ENCODE measurements around the gene STON1. TPM values are rescaled to one million over a fixed set of nuclear protein-coding genes. Genes with fewer than 3 reads are reported as not detected.

Gene STON1, protein sequence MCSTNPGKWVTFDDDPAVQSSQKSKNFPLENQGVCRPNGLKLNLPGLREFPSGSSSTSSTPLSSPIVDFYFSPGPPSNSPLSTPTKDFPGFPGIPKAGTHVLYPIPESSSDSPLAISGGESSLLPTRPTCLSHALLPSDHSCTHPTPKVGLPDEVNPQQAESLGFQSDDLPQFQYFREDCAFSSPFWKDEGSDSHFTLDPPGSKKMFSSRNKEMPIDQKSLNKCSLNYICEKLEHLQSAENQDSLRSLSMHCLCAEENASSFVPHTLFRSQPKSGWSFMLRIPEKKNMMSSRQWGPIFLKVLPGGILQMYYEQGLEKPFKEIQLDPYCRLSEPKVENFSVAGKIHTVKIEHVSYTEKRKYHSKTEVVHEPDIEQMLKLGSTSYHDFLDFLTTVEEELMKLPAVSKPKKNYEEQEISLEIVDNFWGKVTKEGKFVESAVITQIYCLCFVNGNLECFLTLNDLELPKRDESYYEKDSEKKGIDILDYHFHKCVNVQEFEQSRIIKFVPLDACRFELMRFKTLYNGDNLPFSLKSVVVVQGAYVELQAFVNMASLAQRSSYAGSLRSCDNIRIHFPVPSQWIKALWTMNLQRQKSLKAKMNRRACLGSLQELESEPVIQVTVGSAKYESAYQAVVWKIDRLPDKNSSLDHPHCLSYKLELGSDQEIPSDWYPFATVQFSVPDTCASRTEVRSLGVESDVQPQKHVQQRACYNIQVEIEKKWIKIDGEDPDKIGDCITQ
- polyA plus RNA-seq = 10.1 TPM
- long read RNA-seq, donor 1 = 0 reads
- long read RNA-seq, donor 2, full-length matches to known transcripts = 1 of 1 reads
- long read RNA-seq, donor 2, partial matches to known transcripts = 0 of 1 reads
- long read RNA-seq, donor 2, other reads (novel, unspliced or antisense) = 0 of 1 reads
- long read RNA-seq, donor 3 = 0 reads
- long read RNA-seq, donor 4 = 0 reads
- long read RNA-seq, donor 5, full-length matches to known transcripts = 1 of 1 reads
- long read RNA-seq, donor 5, partial matches to known transcripts = 0 of 1 reads
- long read RNA-seq, donor 5, other reads (novel, unspliced or antisense) = 0 of 1 reads
- long read RNA-seq, donor 6 = 0 reads
- long read RNA-seq, donor 7, full-length matches to known transcripts = 2 of 7 reads
- long read RNA-seq, donor 7, partial matches to known transcripts = 5 of 7 reads
- long read RNA-seq, donor 7, other reads (novel, unspliced or antisense) = 0 of 7 reads
- long read RNA-seq, donor 8, full-length matches to known transcripts = 1 of 1 reads
- long read RNA-seq, donor 8, partial matches to known transcripts = 0 of 1 reads
- long read RNA-seq, donor 8, other reads (novel, unspliced or antisense) = 0 of 1 reads
- long read RNA-seq, donor 9 = 0 reads
- long read RNA-seq, donor 10 = 0 reads
- long read RNA-seq, donor 11 = 0 reads

DNA sequence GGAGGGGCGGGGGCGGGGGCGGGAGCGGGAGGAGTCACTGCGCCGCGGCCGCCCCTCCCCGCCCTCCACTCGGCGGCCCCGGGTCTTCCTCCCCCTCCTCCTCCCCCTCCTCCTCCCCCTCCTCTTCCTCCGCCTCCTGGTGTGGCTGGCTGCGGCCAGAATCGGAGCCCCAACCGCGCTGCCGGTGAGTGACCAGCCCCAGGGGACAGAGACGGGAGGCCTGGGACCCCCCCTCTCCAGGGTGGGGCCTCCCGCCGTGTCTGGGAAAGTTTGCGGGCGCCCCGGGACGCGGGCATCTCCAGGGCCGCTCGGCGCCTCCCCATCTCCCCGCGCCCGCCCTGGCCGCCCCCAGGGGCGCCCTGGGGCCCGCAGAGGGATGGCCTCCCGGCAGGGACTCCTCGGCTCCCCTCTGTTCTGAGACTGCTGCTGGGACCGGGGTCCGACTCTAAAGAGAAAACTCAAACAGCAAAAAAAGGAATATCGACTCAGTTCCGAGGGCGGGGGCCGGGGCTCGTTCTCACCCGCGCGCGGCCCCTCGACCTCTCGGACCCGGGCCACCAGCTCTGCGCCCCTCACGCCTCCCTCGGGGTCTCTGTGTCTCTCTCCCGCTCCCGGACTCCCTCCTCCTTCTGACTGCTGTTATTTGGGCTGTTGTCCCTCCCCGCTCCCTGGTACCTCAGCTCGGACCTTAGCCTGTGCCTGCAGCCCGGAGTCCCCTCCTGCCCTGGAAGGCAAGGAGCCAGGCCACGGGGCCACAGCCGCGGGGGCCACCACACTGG, at the start of gene STON1:
Gene STON1 (plus strand): TSS at position 122 of the 779 bp plus-strand sequence. CDS start 50,480 bp downstream, outside the sequence.
- H3K27me3 ChIP-seq (ENCODE audit: control insufficient read depth, insufficient read depth, low read length) = peaks cover 11% of the 10 kb centered on the region
- WGBS (ENCODE audit: insufficient coverage, low lambda C conversion rate) = 0% methylated on average over 1 of the region's 62 CpGs
- H3K4me1 ChIP-seq (ENCODE audit: control insufficient read depth, insufficient read depth, low read length) = peaks cover 4% of the 10 kb centered on the region
- H3K4me3 ChIP-seq (ENCODE audit: low read length) = peak within 1 kb of the TSS; percentile 73
- no peaks in the 10 kb centered on the region for H3K9me3 ChIP-seq (ENCODE audit: control insufficient read depth, low read depth, low read length)
- DNase-seq = peak in 1 of 2 donors; percentile 60
- H3K36me3 ChIP-seq (ENCODE audit: control insufficient read depth, insufficient read depth, low read length) = no peaks in the 10 kb centered on the region
- H3K27ac ChIP-seq (ENCODE audit: low read length) = peak within 1 kb of the TSS; percentile 69

DNA sequence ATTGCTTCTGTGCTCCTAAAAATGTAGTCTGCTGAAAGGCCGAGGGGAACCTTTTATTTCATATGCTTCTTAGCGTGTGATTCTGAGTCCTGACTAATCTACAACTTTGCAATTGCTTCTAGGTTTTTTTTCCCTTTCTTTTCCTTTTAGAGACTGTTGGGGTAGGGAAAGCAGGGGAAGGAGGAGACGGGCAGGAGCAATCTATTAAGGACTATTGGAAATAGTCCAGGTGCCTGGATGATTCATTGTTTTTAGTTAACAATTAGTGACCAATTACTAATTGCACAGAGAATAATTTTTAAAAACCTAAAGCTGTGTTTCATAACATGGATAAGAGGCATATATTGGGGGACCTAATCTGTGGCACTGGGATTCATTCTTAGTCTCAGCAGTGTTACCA, 49.4 kb upstream of the STON1 start:
- peak in 1 of 2 donors; percentile 22 for DNase-seq
- H3K4me1 ChIP-seq (ENCODE audit: control insufficient read depth, insufficient read depth, low read length) = peaks cover 16% of the 10 kb centered on the region
- H3K4me3 ChIP-seq (ENCODE audit: low read length) = no peak overlapping the region
- H3K27me3 ChIP-seq (ENCODE audit: control insufficient read depth, insufficient read depth, low read length) = no peaks in the 10 kb centered on the region
- no peaks in the 10 kb centered on the region for H3K9me3 ChIP-seq (ENCODE audit: control insufficient read depth, low read depth, low read length)
- peak overlapping the region; percentile 21 for H3K27ac ChIP-seq (ENCODE audit: low read length)
- peaks cover 14% of the 10 kb centered on the region for H3K36me3 ChIP-seq (ENCODE audit: control insufficient read depth, insufficient read depth, low read length)
- no CpG with 5 or more reads among the region's 3 CpGs for WGBS (ENCODE audit: insufficient coverage, low lambda C conversion rate)

DNA sequence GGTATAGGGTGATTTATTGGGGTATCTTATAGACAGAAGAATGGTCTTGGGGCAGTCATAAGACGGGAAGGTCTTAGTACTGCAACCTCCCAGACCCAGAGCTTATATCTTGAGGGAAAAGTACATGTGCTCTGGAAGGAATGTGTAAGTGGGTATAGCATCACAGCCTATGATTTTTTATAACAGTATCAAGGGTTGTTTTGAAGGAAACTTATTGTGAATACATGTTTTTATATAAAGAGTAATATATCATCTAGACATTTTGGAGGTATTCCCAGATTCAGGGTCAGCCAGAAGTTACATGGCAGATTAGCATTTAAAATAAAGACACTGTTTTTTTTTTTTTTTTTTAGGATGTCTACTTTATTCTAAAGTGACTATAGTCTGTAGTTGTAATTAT, 47.6 kb upstream of the STON1 start:
- Histone ChIP-seq H3K4me3 (ENCODE audit: low read length) (no peak overlapping the region), H3K9me3 (ENCODE audit: control insufficient read depth, low read depth, low read length) (no peaks in the 10 kb centered on the region), H3K4me1 (ENCODE audit: control insufficient read depth, insufficient read depth, low read length) (peaks cover 16% of the 10 kb centered on the region), H3K27me3 (ENCODE audit: control insufficient read depth, insufficient read depth, low read length) (no peaks in the 10 kb centered on the region), H3K36me3 (ENCODE audit: control insufficient read depth, insufficient read depth, low read length) (peaks cover 11% of the 10 kb centered on the region), H3K27ac (ENCODE audit: low read length) (peak overlapping the region; percentile 39)
- no CpG with 5 or more reads among the region's 1 CpG for WGBS (ENCODE audit: insufficient coverage, low lambda C conversion rate)
- DNase-seq = peak; percentile 18 to 37

DNA sequence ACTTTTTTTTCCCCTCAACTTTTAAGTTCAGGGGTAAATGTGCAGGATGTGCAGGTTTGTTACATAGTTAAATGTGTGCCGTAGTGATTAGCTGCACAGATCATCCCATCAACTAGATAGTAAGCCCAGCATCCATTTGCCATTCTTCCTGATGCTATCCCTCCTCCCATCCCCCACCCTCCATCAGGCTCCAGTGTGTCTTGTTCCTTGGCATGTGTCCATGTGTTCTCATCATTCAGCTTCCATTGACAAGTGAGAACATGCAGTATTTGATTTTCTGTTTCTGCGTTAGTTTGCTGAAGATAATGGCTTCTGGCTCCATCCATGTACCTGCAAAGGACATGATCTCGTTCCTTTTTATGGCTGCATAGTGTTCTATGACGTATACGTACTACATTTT, 47.2 kb upstream of the STON1 start:
- H3K27me3 ChIP-seq (ENCODE audit: control insufficient read depth, insufficient read depth, low read length) = no peaks in the 10 kb centered on the region
- H3K9me3 ChIP-seq (ENCODE audit: control insufficient read depth, low read depth, low read length) = no peaks in the 10 kb centered on the region
- peaks cover 16% of the 10 kb centered on the region for H3K4me1 ChIP-seq (ENCODE audit: control insufficient read depth, insufficient read depth, low read length)
- WGBS (ENCODE audit: insufficient coverage, low lambda C conversion rate) = 75% methylated on average over 4 of the region's 5 CpGs
- no peak for DNase-seq
- peaks cover 13% of the 10 kb centered on the region for H3K36me3 ChIP-seq (ENCODE audit: control insufficient read depth, insufficient read depth, low read length)
- H3K4me3 ChIP-seq (ENCODE audit: low read length) = no peak overlapping the region
- no peak overlapping the region for H3K27ac ChIP-seq (ENCODE audit: low read length)

DNA sequence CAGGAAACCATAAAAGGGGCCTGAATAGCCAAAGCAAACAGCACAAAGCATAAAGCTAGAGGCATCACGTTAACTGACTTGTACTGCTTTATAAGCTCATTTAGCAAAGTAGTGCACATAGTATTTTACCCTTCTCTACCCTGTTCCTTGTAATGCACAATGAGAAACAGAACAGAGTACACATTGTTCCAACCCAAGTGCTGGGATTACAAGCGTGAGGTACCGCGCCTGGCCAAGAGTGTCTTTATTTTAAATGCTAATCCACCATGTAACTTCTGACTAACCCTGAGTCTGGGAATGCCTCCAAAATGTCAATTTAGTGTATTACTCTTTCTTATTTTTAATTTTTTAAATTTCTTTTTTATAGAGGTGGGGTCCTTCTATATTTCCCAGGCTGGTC, 46.4 kb upstream of the STON1 start:
- whole genome bisulfite sequencing (ENCODE audit: insufficient coverage, low lambda C conversion rate) = 80% methylated on average over 1 of the region's 4 CpGs
- DNase-seq = no peak
- Histone ChIP-seq H3K27ac (ENCODE audit: low read length) (no peak overlapping the region), H3K4me1 (ENCODE audit: control insufficient read depth, insufficient read depth, low read length) (peaks cover 16% of the 10 kb centered on the region), H3K4me3 (ENCODE audit: low read length) (no peak overlapping the region), H3K9me3 (ENCODE audit: control insufficient read depth, low read depth, low read length) (no peaks in the 10 kb centered on the region), H3K36me3 (ENCODE audit: control insufficient read depth, insufficient read depth, low read length) (peaks cover 7% of the 10 kb centered on the region), H3K27me3 (ENCODE audit: control insufficient read depth, insufficient read depth, low read length) (no peaks in the 10 kb centered on the region)

DNA sequence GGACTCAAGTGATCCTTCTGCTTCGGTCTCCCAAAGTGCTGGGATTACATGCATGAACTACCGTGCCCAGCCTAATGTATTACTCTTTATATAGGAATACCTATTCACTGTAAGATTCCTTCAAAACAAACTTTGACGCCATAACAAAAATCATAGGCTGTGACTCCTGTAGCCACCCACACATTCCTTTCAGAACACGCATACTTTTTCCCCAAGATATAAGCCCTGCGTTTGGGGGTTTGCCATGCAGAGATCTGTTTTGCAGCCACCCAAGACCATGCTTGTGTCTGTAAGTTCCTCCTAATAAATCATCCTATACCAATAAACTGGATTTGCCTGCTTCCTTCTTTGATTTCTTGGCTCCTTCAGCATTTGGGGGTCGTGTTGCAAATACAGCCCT, 46.0 kb upstream of the STON1 start:
- Histone ChIP-seq H3K27me3 (ENCODE audit: control insufficient read depth, insufficient read depth, low read length) (no peaks in the 10 kb centered on the region), H3K36me3 (ENCODE audit: control insufficient read depth, insufficient read depth, low read length) (peaks cover 7% of the 10 kb centered on the region), H3K27ac (ENCODE audit: low read length) (no peak overlapping the region), H3K9me3 (ENCODE audit: control insufficient read depth, low read depth, low read length) (no peaks in the 10 kb centered on the region), H3K4me3 (ENCODE audit: low read length) (no peak overlapping the region), H3K4me1 (ENCODE audit: control insufficient read depth, insufficient read depth, low read length) (peaks cover 16% of the 10 kb centered on the region)
- no peak for DNase-seq
- 50% methylated on average over 2 of the region's 6 CpGs for WGBS (ENCODE audit: insufficient coverage, low lambda C conversion rate)

DNA sequence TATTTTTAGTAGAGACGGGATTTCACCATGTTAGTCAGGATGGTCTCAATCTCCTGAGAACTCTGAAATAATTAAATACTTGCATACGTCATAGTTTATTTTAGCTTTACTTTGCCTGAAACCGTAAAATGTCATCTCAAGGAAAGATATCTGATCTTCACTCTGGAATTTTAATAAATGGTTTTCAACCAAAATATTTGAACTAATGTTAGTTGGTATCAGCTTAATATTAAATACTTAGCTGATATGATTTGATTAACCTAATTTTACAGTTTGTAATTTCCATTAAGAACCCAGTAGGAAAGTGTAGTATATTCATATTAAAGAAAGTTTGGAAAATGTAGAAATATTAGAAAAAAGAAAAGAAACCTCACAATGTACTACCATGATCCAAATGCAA, 41.4 kb upstream of the STON1 start:
- no peak for DNase-seq
- Histone ChIP-seq H3K36me3 (ENCODE audit: control insufficient read depth, insufficient read depth, low read length) (peaks cover 12% of the 10 kb centered on the region), H3K27me3 (ENCODE audit: control insufficient read depth, insufficient read depth, low read length) (no peaks in the 10 kb centered on the region), H3K9me3 (ENCODE audit: control insufficient read depth, low read depth, low read length) (no peaks in the 10 kb centered on the region), H3K4me1 (ENCODE audit: control insufficient read depth, insufficient read depth, low read length) (no peaks in the 10 kb centered on the region), H3K4me3 (ENCODE audit: low read length) (no peak overlapping the region), H3K27ac (ENCODE audit: low read length) (no peak overlapping the region)
- 100% methylated on average over 1 of the region's 3 CpGs for WGBS (ENCODE audit: insufficient coverage, low lambda C conversion rate)

DNA sequence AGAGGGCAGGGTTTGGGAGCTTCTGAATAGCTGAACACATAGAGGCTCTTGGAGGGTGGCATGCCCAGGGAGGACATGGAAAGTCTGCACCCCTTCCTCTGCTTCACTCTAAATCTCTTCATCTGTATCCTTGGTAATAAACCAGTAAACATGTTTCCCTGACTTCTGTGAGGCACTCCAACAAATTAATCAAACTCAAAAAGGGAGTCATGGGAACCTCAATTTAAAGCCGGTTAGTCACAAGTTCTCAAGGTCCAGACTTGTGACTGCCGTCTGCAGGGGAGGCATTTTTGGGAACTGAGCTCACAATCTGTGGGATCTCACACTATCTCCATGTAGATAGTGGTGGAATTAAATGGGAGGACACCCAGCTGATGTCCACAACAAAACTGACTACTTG, 33.1 kb upstream of the STON1 start:
- Histone ChIP-seq H3K27ac (ENCODE audit: low read length) (no peak overlapping the region), H3K4me3 (ENCODE audit: low read length) (no peak overlapping the region), H3K9me3 (ENCODE audit: control insufficient read depth, low read depth, low read length) (no peaks in the 10 kb centered on the region), H3K27me3 (ENCODE audit: control insufficient read depth, insufficient read depth, low read length) (no peaks in the 10 kb centered on the region), H3K4me1 (ENCODE audit: control insufficient read depth, insufficient read depth, low read length) (no peaks in the 10 kb centered on the region), H3K36me3 (ENCODE audit: control insufficient read depth, insufficient read depth, low read length) (peaks cover 34% of the 10 kb centered on the region)
- DNase-seq = no peak
- no CpG with 5 or more reads among the region's 2 CpGs for WGBS (ENCODE audit: insufficient coverage, low lambda C conversion rate)

DNA sequence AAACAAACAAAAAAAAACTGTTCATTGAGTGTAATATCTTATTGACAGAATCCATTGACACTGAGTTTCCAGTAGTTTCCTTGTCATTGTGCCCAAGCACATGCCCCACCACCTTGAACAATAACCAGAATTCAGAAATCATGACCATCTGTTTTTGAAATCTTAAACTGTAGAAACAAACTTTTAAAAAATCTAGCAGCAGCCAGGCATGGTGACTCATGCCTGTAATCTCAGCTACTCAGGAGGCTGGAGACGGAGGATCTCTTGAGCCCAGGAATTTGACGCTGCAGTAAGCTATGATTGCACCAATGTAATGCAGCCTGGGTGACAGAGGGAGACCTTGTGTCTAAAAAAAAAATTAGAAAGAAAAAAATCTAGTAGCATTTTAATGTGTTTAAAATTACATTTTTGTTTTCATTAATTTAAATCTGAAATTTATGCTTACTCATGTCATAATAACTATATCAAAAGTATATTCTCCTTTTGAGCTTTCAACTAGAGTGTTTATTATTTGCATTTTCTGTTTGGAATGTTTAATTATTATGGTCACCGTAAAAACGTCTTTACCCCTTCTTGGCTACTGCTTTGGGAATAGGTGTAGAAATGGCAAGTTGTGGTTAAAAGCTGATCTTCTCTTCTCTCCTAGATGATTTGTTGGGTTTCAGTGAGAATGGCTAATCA, 25.2 kb upstream of the STON1 start:
- H3K4me3 ChIP-seq (ENCODE audit: low read length) = no peak overlapping the region
- H3K27ac ChIP-seq (ENCODE audit: low read length) = no peak overlapping the region
- peaks cover 10% of the 10 kb centered on the region for H3K4me1 ChIP-seq (ENCODE audit: control insufficient read depth, insufficient read depth, low read length)
- H3K9me3 ChIP-seq (ENCODE audit: control insufficient read depth, low read depth, low read length) = no peaks in the 10 kb centered on the region
- 88% methylated on average over 3 of the region's 4 CpGs for WGBS (ENCODE audit: insufficient coverage, low lambda C conversion rate)
- no peak for DNase-seq
- no peaks in the 10 kb centered on the region for H3K27me3 ChIP-seq (ENCODE audit: control insufficient read depth, insufficient read depth, low read length)
- H3K36me3 ChIP-seq (ENCODE audit: control insufficient read depth, insufficient read depth, low read length) = peaks cover 21% of the 10 kb centered on the region
